Inferior parietal cortex (tissue), 1 donor: Measurements from ENCODE around the gene METTL1.
"Not testable (repeated sequence)": the region's sequence is repeated elsewhere in the genome, so short reads cannot be mapped to it uniquely, and the experiment has no call there.

Source experiments
- DNase-seq: peaks from one replicate; pipeline ENCODE4 v3.0.0-alpha.2; 2016; ENCODE audit errors: extremely low spot score

METTL1 gene

GRCh38 chr12:57797933-57798332 is 26.0 kb upstream of the METTL1 start:
- DNase-seq: no peak

DNA sequence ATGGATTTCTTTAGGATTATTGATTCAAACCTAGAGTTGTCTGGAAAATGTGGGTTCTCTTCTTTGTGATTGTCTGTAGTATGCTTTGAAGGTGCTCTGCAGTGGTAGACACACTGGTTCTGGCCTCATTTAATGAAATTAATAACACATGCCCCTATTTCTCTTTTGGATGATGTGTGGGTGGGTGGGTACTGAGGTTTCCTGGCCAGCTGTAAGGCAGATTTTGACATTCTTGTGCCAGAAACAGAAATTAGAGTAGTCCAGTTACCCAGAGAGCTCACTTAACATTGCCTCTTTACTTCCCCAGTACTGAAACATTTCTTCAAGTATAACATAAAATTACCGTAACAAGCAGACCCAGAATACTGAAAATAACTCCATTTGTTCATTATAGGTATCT is 25.1 kb upstream of the METTL1 start:
- no peak for DNase-seq

GRCh38 chr12:57795354-57795753 is 23.4 kb upstream of the METTL1 start:
- DNase-seq: no peak

DNA sequence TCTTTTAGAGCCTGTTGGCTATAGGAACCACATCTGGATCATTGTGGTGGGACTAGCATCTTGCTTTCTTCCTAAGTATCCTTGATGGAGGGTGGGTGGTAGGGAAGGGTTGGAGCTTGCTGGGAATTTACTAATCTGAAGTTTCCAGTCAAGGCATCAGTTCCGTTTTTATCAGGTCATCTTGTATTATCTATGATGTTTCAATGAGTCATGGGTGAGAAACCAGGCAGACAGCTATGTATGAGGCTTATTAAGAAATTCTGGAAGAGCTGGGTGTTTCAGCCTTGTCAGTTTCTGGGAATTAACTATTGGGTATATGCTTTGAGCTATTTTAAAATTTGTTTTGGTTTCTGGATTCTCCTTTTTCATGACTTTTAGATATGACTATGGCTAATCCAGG is 22.0 kb upstream of the METTL1 start:
- no peak for DNase-seq

GRCh38 chr12:57783861-57784260 is 12.0 kb upstream of the METTL1 start:
- no peak for DNase-seq

- DNase-seq: no peak
These were observed 11.5 kb upstream of the METTL1 start for GRCh38 chr12:57783466-57783801.

DNA sequence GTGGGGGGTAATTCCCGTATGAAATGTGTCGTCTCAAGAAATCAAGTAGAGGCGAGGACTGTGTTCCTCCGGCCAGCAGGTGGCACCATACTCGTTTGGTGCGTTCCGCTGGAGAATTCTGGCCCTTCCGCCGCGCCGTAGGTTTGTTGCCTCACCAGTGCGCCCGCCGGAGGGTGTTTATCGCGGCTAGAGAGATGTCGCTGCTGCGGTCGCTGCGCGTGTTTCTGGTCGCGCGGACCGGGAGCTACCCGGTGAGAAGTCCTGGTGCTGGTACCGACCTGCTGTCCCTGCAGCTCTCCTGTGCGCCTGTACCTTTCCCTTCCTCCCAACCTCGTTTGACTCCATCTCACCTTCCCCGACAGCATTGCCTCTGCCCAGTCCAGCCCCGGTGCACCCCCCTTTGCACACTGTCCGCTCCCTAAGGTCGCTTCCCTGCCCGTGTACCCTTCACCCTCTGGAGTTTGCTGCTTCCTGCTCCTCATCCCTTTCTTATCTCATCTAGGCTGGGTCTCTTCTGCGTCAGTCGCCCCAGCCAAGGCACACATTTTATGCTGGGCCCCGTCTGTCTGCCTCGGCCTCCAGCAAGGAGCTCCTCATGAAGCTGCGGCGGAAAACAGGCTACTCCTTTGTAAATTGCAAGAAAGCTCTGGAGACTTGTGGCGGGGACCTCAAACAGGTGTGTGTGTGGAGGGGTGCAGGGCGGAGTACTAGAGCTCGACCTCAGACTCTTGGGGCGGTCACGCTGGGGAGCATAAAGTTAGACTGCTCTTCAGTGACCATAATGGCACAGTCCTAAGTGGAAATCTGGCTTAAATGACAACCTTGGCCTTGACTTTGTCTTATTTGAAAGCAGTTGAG is 10.9 kb upstream of the METTL1 start, which contains the start of gene TSFM:
TSS of gene TSFM (plus strand) at position 180 of the 858 bp plus-strand sequence. CDS start at position 195, 15 bp downstream.
- DNase-seq: peak; percentile 98

GRCh38 chr12:57782243-57782607 is 10.3 kb upstream of the METTL1 start:
- no peak for DNase-seq

DNA sequence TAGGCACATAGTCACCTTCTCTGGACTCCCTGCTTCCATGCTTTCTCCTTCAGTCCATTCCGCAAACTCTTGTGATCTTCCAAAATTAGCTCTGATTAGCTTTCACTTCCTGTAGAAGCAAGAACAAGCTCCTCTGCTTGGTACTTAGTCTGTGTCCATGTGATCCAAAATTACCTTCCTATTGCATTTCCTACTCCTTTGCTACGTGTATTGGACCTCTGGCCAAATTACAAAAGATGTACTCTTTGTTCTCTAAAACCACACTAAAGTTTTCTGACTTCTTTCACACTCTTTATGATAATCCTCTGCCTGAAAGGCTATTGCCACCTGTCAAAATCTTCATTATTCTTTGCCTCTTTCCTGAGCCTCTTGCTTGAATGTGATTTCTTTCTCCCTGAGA is 9.9 kb upstream of the METTL1 start:
- no peak for DNase-seq

DNA sequence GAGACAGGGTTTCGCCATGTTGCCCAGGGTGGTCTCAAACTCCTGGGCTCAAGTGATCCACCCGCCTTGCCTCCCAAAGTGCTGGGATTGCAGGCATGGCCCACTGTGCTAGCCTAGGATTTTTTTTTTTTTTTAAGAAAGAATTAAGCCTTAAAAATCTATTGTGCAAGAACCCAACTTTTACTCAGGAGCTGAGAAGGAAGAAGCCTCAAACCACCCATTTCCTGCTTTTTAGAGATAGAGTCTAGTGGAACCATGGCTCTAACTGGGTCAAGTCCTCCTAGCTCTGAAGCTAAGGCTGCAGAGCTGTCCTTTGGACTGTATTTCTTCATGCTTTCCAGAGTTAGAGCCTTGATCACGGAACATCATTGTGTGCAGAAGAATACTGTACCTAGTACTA is 9.3 kb upstream of the METTL1 start:
- no peak for DNase-seq

GRCh38 chr12:57780284-57780897 is 8.5 kb upstream of the METTL1 start:
- no peak for DNase-seq

DNA sequence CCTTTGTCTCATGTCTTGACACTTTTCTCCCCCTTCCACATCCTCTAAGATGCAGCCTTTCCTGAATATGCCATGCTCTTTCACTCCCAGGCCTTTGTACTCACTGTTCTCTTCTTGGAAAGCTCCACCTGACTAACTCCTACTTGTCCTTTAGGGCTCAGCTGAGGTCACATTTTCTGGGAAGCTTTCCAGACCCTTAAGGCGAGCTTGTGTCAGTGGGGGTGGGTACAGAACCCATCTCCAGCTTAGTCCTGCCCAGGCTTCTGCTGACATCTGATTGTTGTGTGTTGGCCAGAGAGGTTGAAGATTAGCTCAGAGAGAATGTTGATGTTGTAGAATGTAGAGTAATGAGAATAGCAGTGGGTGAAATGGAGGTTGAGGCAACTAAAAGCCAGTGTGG is 7.8 kb upstream of the METTL1 start:
- DNase-seq: no peak

GRCh38 chr12:57777911-57778310 is 6.0 kb upstream of the METTL1 start:
- DNase-seq: no peak

DNA sequence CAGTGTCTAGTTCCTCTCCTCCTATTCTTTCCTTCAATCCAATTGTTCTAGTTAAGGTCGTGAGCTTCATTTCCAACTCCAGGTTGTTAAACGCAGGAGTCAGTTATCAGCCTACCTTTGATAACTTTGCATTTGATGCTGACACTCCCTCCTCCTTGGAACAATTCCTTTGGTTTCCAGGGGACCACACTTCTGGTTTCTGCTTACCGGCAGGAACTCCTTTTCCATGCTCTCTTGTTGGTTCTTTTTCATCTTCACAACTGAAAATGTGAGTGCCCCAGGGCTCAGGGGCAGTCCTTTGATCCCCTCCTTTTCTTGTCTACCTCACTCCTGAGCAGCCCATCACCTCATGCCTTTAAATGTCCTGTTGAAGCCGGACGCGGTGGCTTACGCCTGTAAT is 5.5 kb upstream of the METTL1 start:
- DNase-seq: no peak

GRCh38 chr12:57776247-57776587 is 4.3 kb upstream of the METTL1 start:
- DNase-seq: no peak

- no peak for DNase-seq
These were observed 3.8 kb upstream of the METTL1 start for GRCh38 chr12:57775563-57776246.

- no peak for DNase-seq
These were observed 3.1 kb upstream of the METTL1 start for GRCh38 chr12:57775044-57775443.

DNA sequence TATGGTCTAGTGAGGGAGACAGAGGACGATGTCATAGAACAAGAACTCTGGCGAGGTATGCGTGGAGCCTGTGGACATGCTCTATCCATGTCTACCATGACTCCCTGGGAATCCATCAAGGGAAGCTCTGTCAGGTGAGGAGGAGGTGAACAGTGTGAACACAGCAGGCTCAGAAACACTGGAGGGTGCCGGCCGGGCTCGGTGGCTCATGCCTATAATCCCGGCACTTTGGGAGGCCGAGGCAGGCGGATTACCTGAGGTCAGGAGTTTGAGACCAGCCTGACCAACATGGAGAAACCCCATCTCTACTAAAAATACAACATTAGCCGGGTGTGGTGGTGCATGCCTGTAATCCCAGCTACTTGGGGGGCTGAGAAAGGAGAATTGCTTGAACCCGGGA is 2.7 kb upstream of the METTL1 start:
- DNase-seq: not testable (repeated sequence)

- no peak for DNase-seq
These were observed 771 bp upstream of the METTL1 start, which contains the start of gene EEF1AKMT3 for GRCh38 chr12:57772429-57773322. Gene EEF1AKMT3, plus strand, starts transcription at chr12:57772614. Its CDS starts 111 bp downstream, at chr12:57772725.

DNA sequence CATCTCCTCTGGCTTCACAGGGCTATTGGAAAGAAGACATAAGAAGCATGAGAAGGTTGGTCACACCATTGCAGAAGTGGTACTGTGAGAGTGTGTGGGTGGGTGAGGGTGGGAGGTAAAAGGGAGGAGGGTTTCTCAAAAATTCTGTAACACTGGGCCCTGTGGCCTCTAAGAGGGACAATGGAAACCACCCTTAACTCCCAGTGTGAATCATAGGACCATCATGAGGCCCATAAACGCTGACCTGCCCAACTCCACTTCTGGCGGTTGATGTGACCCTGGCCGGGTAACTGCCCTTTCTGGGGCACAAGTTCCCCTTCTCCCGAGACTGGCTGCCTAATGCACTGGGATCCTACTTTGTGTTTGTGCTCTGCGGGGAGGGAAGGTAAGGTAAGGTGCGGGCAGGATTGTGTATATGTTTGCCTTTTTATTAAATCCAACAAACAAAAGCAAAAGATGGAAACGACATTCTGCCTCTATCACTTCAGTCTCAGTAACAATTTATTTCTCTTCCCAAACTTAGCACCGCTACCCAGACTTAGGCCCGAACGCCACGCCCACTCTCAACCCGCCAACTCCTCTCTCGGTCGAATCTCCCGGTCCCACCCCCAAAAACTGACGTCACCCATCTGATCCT is 551 bp downstream of the METTL1 start:
- DNase-seq: no peak

DNA sequence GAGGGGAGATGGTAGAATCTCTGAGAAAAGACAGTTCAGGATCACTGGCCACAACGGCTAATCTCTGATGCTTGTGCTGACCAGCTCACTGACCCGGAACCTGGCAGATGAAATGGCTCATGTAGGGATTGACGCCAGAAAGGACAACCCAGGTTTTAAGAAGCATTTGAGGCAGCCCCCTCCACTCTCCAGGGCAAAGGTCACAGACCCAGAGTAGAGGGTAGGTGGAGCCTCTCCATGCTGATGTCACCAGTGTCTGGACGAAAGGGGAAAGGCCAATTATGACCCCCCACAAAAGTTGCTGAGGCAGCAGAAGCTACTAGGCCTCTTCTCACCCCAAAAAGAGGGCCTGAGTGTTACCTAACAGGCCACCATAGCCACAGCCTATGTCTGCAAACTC is 1.2 kb downstream of the METTL1 start:
- DNase-seq: no peak
